HEK293 (cell line): ENCODE results near the gene GAS5.
A peak's percentile ranks its signal among the peaks of the same experiment; 100 is the strongest.

Source experiments
- CTCF ChIA-PET: fragments of 350-600 bp; formaldehyde crosslinking; extraction: SDS; loops from one replicate; lab custom pipeline; 2021; ENCODE audit warnings: antibody characterized with exemption; lab: Yijun Ruan, JAX
- POLR2A ChIA-PET: fragments of 300-600 bp; formaldehyde crosslinking; extraction: SDS; loops from one replicate; lab custom pipeline; 2020; ENCODE audit warnings: antibody characterized with exemption, inconsistent platforms; lab: Yijun Ruan, JAX
- H3K27ac ChIP-seq: fragments of 200-500 bp; sonication (Bioruptor generic); 2 replicates; pipeline ENCODE4 v1.5.1; 2014; ENCODE audit warnings: low read depth, low read length, control low read depth, inconsistent platforms; ENCODE audit errors: extremely low read depth
- H3K36me3 ChIP-seq, 2 experiments: fragments of 200-500 bp in 1 of 2; sonication (Bioruptor generic) in 1 of 2; 1 replicate in 1 of 2; 2 replicates in 1 of 2; pipeline ENCODE4 v1.5.1; 2014 to 2017; ENCODE audit warnings: inconsistent platforms in 2 of 2, low read length in 2 of 2; ENCODE audit not compliant: control insufficient read depth in 2 of 2, insufficient read depth in 1 of 2
- H3K4me1 ChIP-seq: fragments of 200-500 bp; sonication (Bioruptor generic); 2 replicates; pipeline ENCODE4 v1.5.1; 2014; ENCODE audit warnings: mild to moderate bottlenecking, low read length, inconsistent platforms; ENCODE audit not compliant: control insufficient read depth, insufficient read depth
- H3K4me3 ChIP-seq: 2 replicates; pipeline ENCODE4 v1.5.1; 2011; ENCODE audit warnings: low read depth, mild to moderate bottlenecking, control low read depth, low read length, moderate library complexity
- H3K9me3 ChIP-seq: fragments of 200-500 bp; sonication (Bioruptor generic); 2 replicates; pipeline ENCODE4 v1.5.1; 2014; ENCODE audit warnings: low read depth, low read length, inconsistent platforms; ENCODE audit not compliant: control insufficient read depth, insufficient read depth
- HOXD13 ChIP-seq: sonication (generic); formaldehyde crosslinking; IDR thresholded peaks from 2 replicates; pipeline ENCODE4 v1.8.0; 2022; ENCODE audit warnings: missing genetic modification reagents, borderline replicate concordance
- OVOL3 ChIP-seq: fragments of 450-650 bp; formaldehyde crosslinking; IDR thresholded peaks from 2 replicates; pipeline ENCODE4 v1.5.1; 2016; ENCODE audit warnings: missing biosample characterization, missing genetic modification characterization
- PRDM6 ChIP-seq: fragments of 450-650 bp; formaldehyde crosslinking; IDR thresholded peaks from 2 replicates; pipeline ENCODE4 v1.5.1; 2017; ENCODE audit warnings: missing biosample characterization, missing genetic modification characterization
- SCRT1 ChIP-seq: fragments of 450-650 bp; formaldehyde crosslinking; IDR thresholded peaks from 2 replicates; pipeline ENCODE4 v1.5.1; 2016; ENCODE audit warnings: missing biosample characterization, missing genetic modification characterization, borderline replicate concordance
- SCRT2 ChIP-seq: fragments of 450-650 bp; formaldehyde crosslinking; IDR thresholded peaks from 2 replicates; pipeline ENCODE4 v1.5.1; 2016; ENCODE audit warnings: missing biosample characterization, missing genetic modification characterization
- TRIM28 ChIP-seq: IDR thresholded peaks from 2 replicates; pipeline ENCODE4 v1.6.1; 2011; ENCODE audit warnings: low read length, control low read depth, borderline replicate concordance
- TSHZ1 ChIP-seq: fragments of 450-650 bp; formaldehyde crosslinking; IDR thresholded peaks from 2 replicates; pipeline ENCODE4 v1.5.1; 2016; ENCODE audit warnings: missing biosample characterization, missing genetic modification characterization, borderline replicate concordance
- YY1 ChIP-seq: fragments of 450-650 bp; formaldehyde crosslinking; IDR thresholded peaks from 2 replicates; pipeline ENCODE4 v1.5.1; 2018; ENCODE audit warnings: missing biosample characterization, missing genetic modification characterization
- YY2 ChIP-seq: fragments of 450-650 bp; formaldehyde crosslinking; IDR thresholded peaks from 2 replicates; pipeline ENCODE4 v1.5.1; 2016; ENCODE audit warnings: missing biosample characterization, missing genetic modification characterization
- ZBTB26 ChIP-seq: fragments of 450-650 bp; formaldehyde crosslinking; optimal IDR thresholded peaks from 2 replicates; pipeline ENCODE3; 2016; ENCODE audit warnings: missing biosample characterization, mild to moderate bottlenecking, missing genetic modification characterization
- ZNF133 ChIP-seq: fragments of 450-650 bp; formaldehyde crosslinking; IDR thresholded peaks from 2 replicates; pipeline ENCODE4 v1.5.1; 2016; ENCODE audit warnings: missing biosample characterization, missing genetic modification characterization
- ZNF174 ChIP-seq: fragments of 450-650 bp; formaldehyde crosslinking; IDR thresholded peaks from 2 replicates; pipeline ENCODE4 v1.5.0; 2017; ENCODE audit warnings: missing biosample characterization, mild to moderate bottlenecking, missing genetic modification characterization
- ZNF311 ChIP-seq: fragments of 450-650 bp; formaldehyde crosslinking; IDR thresholded peaks from 2 replicates; pipeline ENCODE4 v1.5.1; 2017; ENCODE audit warnings: missing biosample characterization, missing genetic modification characterization, borderline replicate concordance
- ZNF335 ChIP-seq: fragments of 450-650 bp; formaldehyde crosslinking; conservative IDR thresholded peaks from 2 replicates; pipeline ENCODE4 v1.5.1; 2016; ENCODE audit warnings: missing biosample characterization, missing genetic modification characterization
- ZNF433 ChIP-seq: fragments of 450-650 bp; formaldehyde crosslinking; IDR thresholded peaks from 2 replicates; pipeline ENCODE4 v1.5.1; 2016; ENCODE audit warnings: missing biosample characterization, missing genetic modification characterization, low read depth
- ZNF513 ChIP-seq: fragments of 450-650 bp; IDR thresholded peaks from 2 replicates; pipeline ENCODE4 v1.5.1; 2018; ENCODE audit warnings: missing biosample characterization, missing genetic modification characterization
- ZNF544 ChIP-seq: fragments of 450-650 bp; formaldehyde crosslinking; IDR thresholded peaks from 2 replicates; pipeline ENCODE4 v1.5.0; 2017; ENCODE audit warnings: missing biosample characterization, missing genetic modification characterization
- ZNF558 ChIP-seq: fragments of 450-650 bp; formaldehyde crosslinking; IDR thresholded peaks from 2 replicates; pipeline ENCODE4 v1.5.1; 2016; ENCODE audit warnings: missing biosample characterization, missing genetic modification characterization
- ZNF623 ChIP-seq: fragments of 450-650 bp; formaldehyde crosslinking; IDR thresholded peaks from 2 replicates; pipeline ENCODE4 v1.5.1; 2016; ENCODE audit warnings: missing biosample characterization, missing genetic modification characterization
- ZNF624 ChIP-seq: fragments of 450-650 bp; formaldehyde crosslinking; IDR thresholded peaks from 2 replicates; pipeline ENCODE4 v1.5.1; 2017; ENCODE audit warnings: missing biosample characterization, missing genetic modification characterization
- ZNF654 ChIP-seq: fragments of 450-650 bp; formaldehyde crosslinking; IDR thresholded peaks from 2 replicates; pipeline ENCODE4 v1.5.1; 2016; ENCODE audit warnings: low read depth, missing biosample characterization, missing genetic modification characterization
- ZNF843 ChIP-seq: fragments of 450-650 bp; formaldehyde crosslinking; IDR thresholded peaks from 2 replicates; pipeline ENCODE4 v1.5.1; 2016; ENCODE audit warnings: missing biosample characterization, missing genetic modification characterization
- ZXDB ChIP-seq: fragments of 450-650 bp; formaldehyde crosslinking; IDR thresholded peaks from 2 replicates; pipeline ENCODE4 v1.5.1; 2016; ENCODE audit warnings: missing biosample characterization, missing genetic modification characterization

Gene GAS5

GRCh38 chr1:173869021-173869359, 1.2 kb upstream of the GAS5 start:
- Histone ChIP-seq H3K9me3 (no peaks in the 10 kb centered on the region), H3K4me1 (no peaks in the 10 kb centered on the region; the same call in 1 of the 2 replicates), H3K36me3 (peaks cover 14 to 61% of the 10 kb centered on the region in 2 experiments), H3K4me3 (peak overlapping the region; percentile 89), H3K27ac (peak overlapping the region; percentile 75)
- ChIA-PET CTCF (interaction anchor here (0.6 to 0.9 kb wide), 3 partner anchors 9 to 393 kb away, joined by 3 read pairs; no protein-coding TSS in a partner anchor), POLR2A (interaction anchor here (0.9 to 2.2 kb wide), 11 partner anchors 11 to 439 kb away, joined by 3 to 28 read pairs (median 6); partner anchors contain the start of genes CENPL, DARS2, KLHL20 and PRDX6)
- TF ChIP-seq PRDM6 (tag by site-specific recombination) (0 out of 2 replicates have a peak, but pooled peaks have one; percentile 9), ZNF335 (tag by site-specific recombination) (peak; percentile 19; the same call in 1 of the 2 replicates), YY2 (no peak)

GRCh38 chr1:173868266-173869020, 654 bp upstream of the GAS5 start, which contains the start of gene ZBTB37:
TSS of gene ZBTB37 (plus strand) at chr1:173868380. CDS start at chr1:173870226, 1,846 bp downstream.
- POLR2A ChIA-PET, result interaction anchor here (0.6 to 2.2 kb wide), 34 partner anchors 8 to 1064 kb away, joined by 3 to 28 read pairs (median 4); partner anchors contain the start of genes CENPL, DARS2, KLHL20 and PRDX6
- CTCF ChIA-PET, result interaction anchor here (0.7 to 0.9 kb wide), 2 partner anchors 151 to 392 kb away, joined by 3 read pairs; no protein-coding TSS in a partner anchor
- peak within 1 kb of the TSS; percentile 86 for H3K27ac ChIP-seq
- H3K4me3 ChIP-seq, result peak within 1 kb of the TSS; percentile 90
- no peaks in the 10 kb centered on the region; the same call in 1 of the 2 replicates for H3K4me1 ChIP-seq
- H3K36me3 ChIP-seq, result peaks cover 14 to 62% of the 10 kb centered on the region in 2 experiments
- no peaks in the 10 kb centered on the region for H3K9me3 ChIP-seq
- TF ChIP-seq ZNF843, result no peak; the same call in 1 of the 2 replicates
- peak; percentile 96 for TF ChIP-seq ZNF335 (tag by site-specific recombination)
- TF ChIP-seq ZBTB26, result peak; percentile 54
- TF ChIP-seq HOXD13 (CRISPR knock-in tag), result no peak
- TF ChIP-seq ZNF133, result no peak
- no peak for TF ChIP-seq TRIM28
- no peak for TF ChIP-seq YY2
- TF ChIP-seq ZNF311 (tag by site-specific recombination), result no peak
- no peak for TF ChIP-seq ZNF433 (tag by site-specific recombination)
- no peak for TF ChIP-seq YY1
- no peak for TF ChIP-seq ZNF544 (tag by site-specific recombination)
- TF ChIP-seq SCRT1 (tag by site-specific recombination), result no peak
- TF ChIP-seq ZNF558 (tag by site-specific recombination), result no peak
- no peak for TF ChIP-seq ZNF513
- TF ChIP-seq ZXDB (tag by site-specific recombination), result peak; percentile 81; the same call in 1 of the 2 replicates
- TF ChIP-seq ZNF174, result no peak
- no peak for TF ChIP-seq ZNF654 (tag by site-specific recombination)
- no peak for TF ChIP-seq ZNF624
- no peak for TF ChIP-seq ZNF623 (tag by site-specific recombination)
- TF ChIP-seq OVOL3 (tag by site-specific recombination), result no peak
- peak; percentile 49; the same call in 1 of the 2 replicates for TF ChIP-seq TSHZ1
- no peak for TF ChIP-seq SCRT2
